OCI-LY1 (cell line): Measurements from ENCODE around the gene OR2M7.

Experiments used
- H2AFZ ChIP-seq: fragments of 200-600 bp; sonication (generic), shearing (Covaris generic); 2 replicates; pipeline ENCODE4 v1.6.0; 2014; ENCODE audit warnings: antibody characterized with exemption, mild to moderate bottlenecking, low read length
- H3F3A ChIP-seq: fragments of 200-600 bp; sonication (generic), shearing (Covaris generic); 2 replicates; pipeline ENCODE4 v1.6.0; 2014; ENCODE audit warnings: mild to moderate bottlenecking, antibody characterized with exemption, low read length, moderate library complexity; ENCODE audit not compliant: insufficient read depth
- H3K27ac ChIP-seq: fragments of 200-600 bp; sonication (generic); 2 replicates; pipeline ENCODE4 v1.5.1; 2014; ENCODE audit warnings: low read length, mixed run types, mild to moderate bottlenecking, low read depth; ENCODE audit not compliant: poor library complexity, severe bottlenecking
- H3K27me3 ChIP-seq: fragments of 200-600 bp; sonication (generic); 2 replicates; pipeline ENCODE4 v1.6.0; 2014; ENCODE audit warnings: antibody characterized with exemption, mild to moderate bottlenecking, low read length, moderate library complexity; ENCODE audit not compliant: insufficient read depth
- H3K36me3 ChIP-seq: fragments of 200-600 bp; sonication (generic); 2 replicates; pipeline ENCODE4 v1.6.1; 2014; ENCODE audit warnings: mild to moderate bottlenecking, antibody characterized with exemption, low read length, moderate library complexity, mixed read lengths; ENCODE audit not compliant: insufficient read depth
- H3K4me1 ChIP-seq: fragments of 200-600 bp; sonication (generic); 2 replicates; pipeline ENCODE4 v1.5.1; 2014; ENCODE audit warnings: mild to moderate bottlenecking, low read length, moderate library complexity; ENCODE audit not compliant: insufficient read depth, severe bottlenecking
- H3K4me2 ChIP-seq: fragments of 200-600 bp; sonication (generic), shearing (Covaris generic); 2 replicates; pipeline ENCODE4 v1.6.1; 2014; ENCODE audit warnings: low read length
- H3K4me3 ChIP-seq: fragments of 200-600 bp; sonication (generic); 2 replicates; pipeline ENCODE4 v1.5.1; 2014; ENCODE audit warnings: low read length, low read depth, mild to moderate bottlenecking, mixed read lengths; ENCODE audit not compliant: poor library complexity, severe bottlenecking
- H3K79me2 ChIP-seq: fragments of 200-600 bp; shearing (Covaris generic); 2 replicates; pipeline ENCODE4 v1.6.1; 2016; ENCODE audit warnings: mixed run types, low read length, mixed read lengths; ENCODE audit not compliant: insufficient read depth
- H3K9ac ChIP-seq: fragments of 200-600 bp; sonication (generic), shearing (Covaris generic); 2 replicates; pipeline ENCODE4 v1.6.1; 2014; ENCODE audit warnings: mild to moderate bottlenecking, low read length, mixed read lengths
- H3K9me2 ChIP-seq: fragments of 200-600 bp; sonication (generic), shearing (Covaris generic); 2 replicates; pipeline ENCODE4 v1.6.1; 2014; ENCODE audit warnings: low read depth, mild to moderate bottlenecking, low read length, mixed read lengths
- H3K9me3 ChIP-seq: fragments of 200-600 bp; shearing (Covaris generic); 2 replicates; pipeline ENCODE4 v1.6.1; 2014; ENCODE audit warnings: low read length, mixed read lengths
- H4K20me1 ChIP-seq: fragments of 200-600 bp; sonication (generic), shearing (Covaris generic); 2 replicates; pipeline ENCODE4 v1.6.0; 2016; ENCODE audit warnings: mild to moderate bottlenecking, low read length; ENCODE audit not compliant: insufficient read depth
- EZH2 ChIP-seq: fragments of 200-600 bp; sonication (generic), shearing (Covaris generic); IDR thresholded peaks from 2 replicates; pipeline ENCODE4 v1.8.0; 2017; ENCODE audit warnings: borderline replicate concordance, mixed run types, mild to moderate bottlenecking, antibody characterized with exemption, low read length, moderate library complexity, mixed read lengths
- TF ChIP-seq, protein P1 (sequence below): fragments of 200-600 bp; sonication (generic), shearing (Covaris generic); IDR thresholded peaks from 2 replicates; pipeline ENCODE4 v1.5.1; 2017; ENCODE audit warnings: mild to moderate bottlenecking, antibody characterized with exemption, low read length, moderate library complexity, mixed read lengths

Gene OR2M7

DNA sequence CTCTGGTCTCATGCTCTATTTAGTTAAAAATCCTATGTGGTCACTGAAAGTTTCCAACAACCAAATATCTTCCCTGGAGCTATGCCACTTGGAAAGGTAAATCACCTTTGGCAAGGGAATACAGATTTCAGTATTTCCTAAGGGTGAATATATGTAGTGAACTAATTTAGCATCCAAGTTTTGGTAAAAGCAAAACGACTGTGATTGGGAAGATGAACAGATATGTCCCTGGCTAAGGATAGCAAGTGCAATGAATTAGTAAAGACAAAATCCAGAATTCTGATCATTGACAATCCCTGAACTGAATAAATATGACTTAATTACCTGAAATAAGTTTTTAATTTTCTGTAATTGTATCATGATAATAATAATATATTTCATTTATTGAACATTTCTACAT lies 46.5 kb downstream of the OR2M7 start, which contains the start of gene OR2T33:
OR2T33 (minus strand) TSS at position 101 of the 400 bp plus-strand sequence. CDS start 4,162 bp downstream, outside the sequence.
- Histone ChIP-seq H3K4me3 (no peak within 1 kb of the TSS), H3K79me2 (no peaks in the 10 kb centered on the region), H3K9me2 (no peaks in the 10 kb centered on the region), H3F3A (no peaks in the 10 kb centered on the region), H3K27me3 (no peaks in the 10 kb centered on the region), H4K20me1 (no peaks in the 10 kb centered on the region), H3K9ac (no peak within 1 kb of the TSS), H3K4me2 (no peak within 1 kb of the TSS), H3K27ac (no peak within 1 kb of the TSS), H2AFZ (no peak within 1 kb of the TSS), H3K4me1 (no peaks in the 10 kb centered on the region), H3K9me3 (no peaks in the 10 kb centered on the region), H3K36me3 (no peaks in the 10 kb centered on the region)
- TF ChIP-seq, protein P1, sequence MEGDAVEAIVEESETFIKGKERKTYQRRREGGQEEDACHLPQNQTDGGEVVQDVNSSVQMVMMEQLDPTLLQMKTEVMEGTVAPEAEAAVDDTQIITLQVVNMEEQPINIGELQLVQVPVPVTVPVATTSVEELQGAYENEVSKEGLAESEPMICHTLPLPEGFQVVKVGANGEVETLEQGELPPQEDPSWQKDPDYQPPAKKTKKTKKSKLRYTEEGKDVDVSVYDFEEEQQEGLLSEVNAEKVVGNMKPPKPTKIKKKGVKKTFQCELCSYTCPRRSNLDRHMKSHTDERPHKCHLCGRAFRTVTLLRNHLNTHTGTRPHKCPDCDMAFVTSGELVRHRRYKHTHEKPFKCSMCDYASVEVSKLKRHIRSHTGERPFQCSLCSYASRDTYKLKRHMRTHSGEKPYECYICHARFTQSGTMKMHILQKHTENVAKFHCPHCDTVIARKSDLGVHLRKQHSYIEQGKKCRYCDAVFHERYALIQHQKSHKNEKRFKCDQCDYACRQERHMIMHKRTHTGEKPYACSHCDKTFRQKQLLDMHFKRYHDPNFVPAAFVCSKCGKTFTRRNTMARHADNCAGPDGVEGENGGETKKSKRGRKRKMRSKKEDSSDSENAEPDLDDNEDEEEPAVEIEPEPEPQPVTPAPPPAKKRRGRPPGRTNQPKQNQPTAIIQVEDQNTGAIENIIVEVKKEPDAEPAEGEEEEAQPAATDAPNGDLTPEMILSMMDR, result no peak
- TF ChIP-seq EZH2, result no peak
